Measurements from ENCODE around the gene EP400.

DNA sequence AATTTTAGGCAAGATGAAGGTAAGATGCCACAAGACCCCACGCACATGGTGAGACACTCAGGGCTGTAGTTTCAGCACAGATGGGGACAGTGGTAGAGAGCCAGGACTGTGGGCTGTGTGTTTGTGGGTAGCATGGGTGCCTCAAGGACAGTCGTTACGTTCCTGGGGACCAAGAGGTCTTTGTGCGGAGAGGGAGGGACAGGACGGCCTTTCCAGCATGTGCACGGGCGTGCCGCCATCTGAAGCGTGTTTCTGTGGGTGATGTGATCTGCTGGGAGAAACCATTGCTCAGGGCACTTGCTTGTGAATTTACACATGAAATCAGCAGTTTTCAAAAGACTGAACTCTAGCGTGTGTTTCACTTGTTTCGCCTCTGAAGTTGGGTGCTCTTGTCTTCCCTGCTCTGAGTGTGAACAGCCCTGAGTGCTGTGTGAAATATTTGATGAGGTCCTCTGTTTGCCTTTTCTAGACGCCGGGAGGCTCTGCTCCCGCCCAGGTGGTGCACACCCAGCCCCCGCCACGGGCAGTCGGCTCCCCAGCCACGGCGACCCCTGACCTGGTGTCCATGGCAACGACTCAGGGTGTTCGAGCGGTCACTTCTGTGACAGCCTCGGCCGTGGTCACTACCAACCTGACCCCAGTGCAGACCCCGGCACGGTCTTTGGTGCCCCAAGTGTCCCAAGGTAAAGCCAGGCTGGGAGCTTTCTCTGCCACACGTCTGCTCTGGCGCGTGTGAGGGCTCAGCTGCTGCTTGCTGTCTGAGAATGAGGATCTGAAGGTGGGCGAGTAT, 112.1 kb downstream of the EP400 start:
- TF ChIP-seq GATA2 (IDR thresholded peaks at IDR 0.05; ENCODE audit: low read depth, low read length) (no peak), GATA3 (IDR thresholded peaks at IDR 0.05; ENCODE audit: low read depth, low read length) (no peak)

All from SH-SY5Y (cell line).